PC-3 (cell line): ENCODE data around the gene LRRN4.

ENCODE experiments used
- CTCF ChIP-seq: fragments of 300-600 bp; sonication (generic); conservative IDR thresholded peaks from 2 replicates; pipeline ENCODE4 v1.5.1; 2017; ENCODE audit warnings: antibody characterized with exemption, low read depth, mild to moderate bottlenecking, low read length
- EZH2 ChIP-seq: fragments of 300-600 bp; sonication (generic); IDR thresholded peaks from one replicate; pipeline ENCODE4 v1.6.1; 2017; ENCODE audit warnings: antibody characterized with exemption, mild to moderate bottlenecking, low read length; ENCODE audit not compliant: unreplicated experiment
- EZH2phosphoT487 ChIP-seq: fragments of 300-600 bp; sonication (generic); IDR thresholded peaks from 2 replicates; pipeline ENCODE4 v1.6.1; 2018; ENCODE audit warnings: mild to moderate bottlenecking, antibody characterized with exemption, low read length, borderline replicate concordance

GRCh38 chr20:6007529-6008103, 46.2 kb downstream of the LRRN4 start:
- TF ChIP-seq CTCF (no peak), EZH2 (no peak), EZH2phosphoT487 (no peak)
